SK-N-SH (cell line): ENCODE data around the gene THTPA. TPM values are rescaled to one million over a fixed set of nuclear protein-coding genes. Genes with fewer than 3 reads are reported as not detected.
A peak's percentile ranks its signal among the peaks of the same experiment; 100 is the strongest.

Experiments
- CTCF ChIA-PET: fragments of 300-600, 350-600 bp; formaldehyde crosslinking; extraction: SDS; loops from one replicate; lab custom pipeline; 2021; lab: Yijun Ruan, JAX
- POLR2A ChIA-PET: fragments of 350-600 bp; sonication (Branson Sonifier 250); formaldehyde crosslinking; extraction: SDS; loops from one replicate; lab custom pipeline; 2020; ENCODE audit warnings: antibody characterized with exemption, inconsistent platforms; lab: Yijun Ruan, JAX
- DNase-seq: peaks from one replicate; pipeline ENCODE4 v3.0.0; 2012
- H2AFZ ChIP-seq: fragments of 200-600 bp; sonication (generic); 2 replicates; pipeline ENCODE4 v1.8.1; 2016; ENCODE audit warnings: antibody characterized with exemption, mild to moderate bottlenecking, low read depth
- H3F3A ChIP-seq: fragments of 200-600 bp; sonication (generic); replicated peaks from 2 replicates; pipeline ENCODE3; 2016; ENCODE audit warnings: antibody characterized with exemption, mild to moderate bottlenecking; ENCODE audit not compliant: insufficient read depth
- H3K27ac ChIP-seq, 2 experiments: fragments of 200-500 bp in 1 of 2; fragments of 200-600 bp in 1 of 2; sonication (Bioruptor generic) in 1 of 2; sonication (generic), shearing (Covaris generic) in 1 of 2; 2 replicates each; pipeline versions ENCODE4 v1.5.1 to v1.6.1; 2014 to 2016; ENCODE audit warnings: low read depth in 2 of 2, inconsistent platforms in 1 of 2, low read length in 1 of 2, mild to moderate bottlenecking in 1 of 2, mixed read lengths in 1 of 2
- H3K27me3 ChIP-seq: fragments of 200-600 bp; sonication (generic), shearing (Covaris generic); 2 replicates; pipeline ENCODE4 v1.6.1; 2016; ENCODE audit warnings: mixed run types; ENCODE audit not compliant: insufficient read depth
- H3K36me3 ChIP-seq, 2 experiments: fragments of 200-500 bp in 1 of 2; fragments of 200-600 bp in 1 of 2; sonication (Bioruptor generic) in 1 of 2; sonication (generic) in 1 of 2; replicated peaks in 1 of 2; 2 replicates each; pipeline versions ENCODE3 to v1.5.1; 2014 to 2016; ENCODE audit warnings: low read length in 1 of 2, mild to moderate bottlenecking in 1 of 2; ENCODE audit not compliant: insufficient read depth in 2 of 2, control insufficient read depth in 1 of 2
- H3K4me1 ChIP-seq, 2 experiments: fragments of 200-500 bp in 1 of 2; fragments of 200-600 bp in 1 of 2; sonication (Bioruptor generic) in 1 of 2; sonication (generic), shearing (Covaris generic) in 1 of 2; 2 replicates each; pipeline versions ENCODE4 v1.5.1 to v1.6.1; 2014 to 2016; ENCODE audit warnings: low read depth in 1 of 2, low read length in 1 of 2, mixed run types in 1 of 2; ENCODE audit not compliant: insufficient read depth in 2 of 2, control insufficient read depth in 1 of 2
- H3K4me2 ChIP-seq: fragments of 200-600 bp; sonication (generic), shearing (Covaris generic); 2 replicates; pipeline ENCODE4 v1.6.1; 2017; ENCODE audit warnings: mixed run types
- H3K4me3 ChIP-seq, 2 experiments: fragments of 200-500 bp in 1 of 2; fragments of 200-600 bp in 1 of 2; sonication (Bioruptor generic) in 1 of 2; sonication (generic), shearing (Covaris generic) in 1 of 2; 2 replicates each; pipeline versions ENCODE4 v1.5.1 to v1.8.1; 2014 to 2016; ENCODE audit warnings: low read depth in 2 of 2, inconsistent platforms in 1 of 2, low read length in 1 of 2, mild to moderate bottlenecking in 1 of 2, mixed read lengths in 1 of 2, moderate library complexity in 1 of 2
- H3K79me2 ChIP-seq: fragments of 200-600 bp; sonication (generic); 2 replicates; pipeline ENCODE4 v1.8.1; 2017; ENCODE audit warnings: mild to moderate bottlenecking; ENCODE audit not compliant: insufficient read depth
- H3K9ac ChIP-seq: fragments of 200-600 bp; sonication (generic); 2 replicates; pipeline ENCODE4 v1.6.1; 2017; ENCODE audit warnings: mixed run types
- H3K9me2 ChIP-seq: fragments of 200-600 bp; sonication (generic); 2 replicates; pipeline ENCODE4 v1.6.1; 2017; ENCODE audit warnings: mixed run types
- H3K9me3 ChIP-seq: fragments of 200-600 bp; sonication (generic); 2 replicates; pipeline ENCODE4 v1.6.1; 2017; ENCODE audit warnings: mixed run types, mild to moderate bottlenecking, moderate library complexity
- H4K20me1 ChIP-seq: fragments of 200-600 bp; sonication (generic); 2 replicates; pipeline ENCODE4 v1.6.1; 2017; ENCODE audit warnings: mild to moderate bottlenecking, mixed run types; ENCODE audit not compliant: insufficient read depth
- CHD2 ChIP-seq: fragments of 150-350 bp; IDR thresholded peaks from 2 replicates; pipeline ENCODE4 v1.6.1; 2018; ENCODE audit warnings: low read length; ENCODE audit not compliant: partially characterized antibody
- FOSL2 ChIP-seq: IDR thresholded peaks from 2 replicates; pipeline ENCODE4 v1.4.0; 2012; ENCODE audit warnings: low read depth, mild to moderate bottlenecking, moderate library complexity, borderline replicate concordance
- POLR2AphosphoS5 ChIP-seq: IDR thresholded peaks from 2 replicates; pipeline ENCODE4 v1.6.1; 2012; ENCODE audit warnings: low read depth, low read length
- RCOR1 ChIP-seq: fragments of 150-350 bp; IDR thresholded peaks from 2 replicates; pipeline ENCODE4 v1.6.1; 2017; ENCODE audit warnings: antibody characterized with exemption, low read length
- SMC3 ChIP-seq: IDR thresholded peaks from 2 replicates; pipeline ENCODE4 v1.6.1; 2012; ENCODE audit warnings: low read depth, low read length, improper control_type of control experiment
- TEAD4 ChIP-seq: IDR thresholded peaks from 2 replicates; pipeline ENCODE4 v1.4.0; 2012; ENCODE audit warnings: mild to moderate bottlenecking, borderline replicate concordance; ENCODE audit not compliant: insufficient read depth
- USF2 ChIP-seq: fragments of 150-350 bp; IDR thresholded peaks from 2 replicates; pipeline ENCODE4 v1.6.1; 2017; ENCODE audit warnings: antibody characterized with exemption, low read length, low read depth, borderline replicate concordance
- YY1 ChIP-seq: IDR thresholded peaks from 2 replicates; pipeline ENCODE4 v1.4.0; 2012; ENCODE audit warnings: low read depth, mild to moderate bottlenecking
- WGBS: methylation state at CpG from one replicate; pipeline ENCODE4 v1.1.6; 2017; ENCODE audit warnings: low lambda C conversion rate; 5-methylcytosine and 5-hydroxymethylcytosine counted together
- polyA plus RNA-seq, 3 experiments: library from polyadenylated mRNA; depleted of rRNA; stranded (reverse); fragments of >200 nt; gene quantifications; 2 replicates each; pipeline ENCODE4 v1.2.3, GENCODE V29; 2012
- TF ChIP-seq, protein P1 (sequence below): IDR thresholded peaks from 2 replicates; pipeline ENCODE4 v1.4.0; 2012; ENCODE audit warnings: low read depth

The THTPA gene
- polyA plus RNA-seq, 1 of the 3 experiments (the other 2 are of a cell fraction) = 16.3 TPM

GRCh38 chr14:23529016-23529415 lies 27.1 kb upstream of the THTPA start:
- Histone ChIP-seq H3K4me1 (peaks cover 0 to 4% of the 10 kb centered on the region in 2 experiments; a peak in 1 of 4 replicates), H3F3A (no peaks in the 10 kb centered on the region), H4K20me1 (no peaks in the 10 kb centered on the region), H2AFZ (no peak overlapping the region), H3K79me2 (no peaks in the 10 kb centered on the region), H3K27me3 (no peaks in the 10 kb centered on the region), H3K36me3 (peaks cover 0 to 22% of the 10 kb centered on the region in 2 experiments), H3K27ac (peak overlapping the region in 1 of 2 experiments; percentile 9; a peak in 1 of 4 replicates), H3K9me2 (no peaks in the 10 kb centered on the region), H3K9ac (no peak overlapping the region), H3K4me2 (no peak overlapping the region), H3K4me3 (no peak overlapping the region), H3K9me3 (no peaks in the 10 kb centered on the region)
- no peak for TF ChIP-seq USF2
- TF ChIP-seq, protein P1, sequence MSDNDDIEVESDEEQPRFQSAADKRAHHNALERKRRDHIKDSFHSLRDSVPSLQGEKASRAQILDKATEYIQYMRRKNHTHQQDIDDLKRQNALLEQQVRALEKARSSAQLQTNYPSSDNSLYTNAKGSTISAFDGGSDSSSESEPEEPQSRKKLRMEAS = no peak
- ChIA-PET POLR2A (interaction anchor here (1.0 to 1.8 kb wide), 3 partner anchors 9 to 522 kb away, joined by 3 to 5 read pairs (median 4); no protein-coding TSS in a partner anchor), CTCF (interaction anchor here (0.7 to 11.4 kb wide), 8 partner anchors 9 to 48 kb away, joined by 3 to 142 read pairs (median 6); partner anchors contain the start of gene ZFHX2)
- WGBS = 87% methylated on average over 3 of the region's 3 CpGs
- DNase-seq = no peak

GRCh38 chr14:23530375-23531055 lies 25.6 kb upstream of the THTPA start:
- no peak for TF ChIP-seq CHD2
- TF ChIP-seq RCOR1 = no peak
- no peak for TF ChIP-seq TEAD4
- no peak for TF ChIP-seq POLR2AphosphoS5
- no peak for TF ChIP-seq FOSL2
- no peak for TF ChIP-seq YY1
- TF ChIP-seq SMC3 = no peak
- ChIA-PET POLR2A (interaction anchor here (1.2 kb wide), 1 partner anchor 12 kb away, joined by 3 read pairs; no protein-coding TSS in a partner anchor), CTCF (interaction anchor here (0.7 to 11.4 kb wide), 6 partner anchors 8 to 970 kb away, joined by 3 to 142 read pairs (median 14); no protein-coding TSS in a partner anchor)
- peaks cover 0 to 22% of the 10 kb centered on the region in 2 experiments for H3K36me3 ChIP-seq
- H3K27me3 ChIP-seq = no peaks in the 10 kb centered on the region
- no peak overlapping the region for H2AFZ ChIP-seq
- no peak overlapping the region for H3K4me2 ChIP-seq
- H3K79me2 ChIP-seq = no peaks in the 10 kb centered on the region
- DNase-seq = no peak
- no peak overlapping the region for H3K27ac ChIP-seq
- peaks cover 0 to 4% of the 10 kb centered on the region in 2 experiments; a peak in 1 of 4 replicates for H3K4me1 ChIP-seq
- H3F3A ChIP-seq = no peaks in the 10 kb centered on the region
- 79% methylated on average over 9 of the region's 10 CpGs for WGBS
- no peak overlapping the region for H3K4me3 ChIP-seq
- no peaks in the 10 kb centered on the region for H4K20me1 ChIP-seq
- H3K9me2 ChIP-seq = no peaks in the 10 kb centered on the region
- no peak overlapping the region for H3K9ac ChIP-seq
- H3K9me3 ChIP-seq = no peaks in the 10 kb centered on the region
